ENCODE results near the gene MYL7. TPM values are rescaled to one million over a fixed set of nuclear protein-coding genes. Genes with fewer than 3 reads are reported as not detected.
"Not testable (repeated sequence)": the region's sequence is repeated elsewhere in the genome, so short reads cannot be mapped to it uniquely, and the experiment has no call there.

Gene MYL7
- polyA plus RNA-seq, 4 donors: 0.58 to 1.1 (median 0.81) TPM; not detected in 1

- no peak for DNase-seq (ENCODE audit: low read depth in 4 of 4, low spot score in 2 of 4)
Observed at GRCh38 chr7:44138698-44139097, 2.4 kb downstream of the MYL7 start.

GRCh38 chr7:44136731-44137130, 4.4 kb downstream of the MYL7 start:
- DNase-seq (ENCODE audit: low read depth in 4 of 4, low spot score in 2 of 4): no peak

- no peak for DNase-seq (ENCODE audit: low read depth in 4 of 4, low spot score in 2 of 4)
Observed at GRCh38 chr7:44134943-44135628, 6.0 kb downstream of the MYL7 start.

GRCh38 chr7:44133295-44133694, 7.8 kb downstream of the MYL7 start:
- no peak for DNase-seq (ENCODE audit: low read depth in 4 of 4, low spot score in 2 of 4)

- DNase-seq (ENCODE audit: low read depth in 4 of 4, low spot score in 2 of 4): no peak
Observed at GRCh38 chr7:44132039-44132438, 9.1 kb downstream of the MYL7 start.

- no peak for DNase-seq (ENCODE audit: low read depth in 4 of 4, low spot score in 2 of 4)
Observed at GRCh38 chr7:44131173-44132029, 9.7 kb downstream of the MYL7 start.

- DNase-seq (ENCODE audit: low read depth in 4 of 4, low spot score in 2 of 4): no peak
Observed at GRCh38 chr7:44128721-44129582, 12.2 kb downstream of the MYL7 start.

- no peak for DNase-seq (ENCODE audit: low read depth in 4 of 4, low spot score in 2 of 4)
Observed at GRCh38 chr7:44127161-44127560, 14.0 kb downstream of the MYL7 start.

- DNase-seq (ENCODE audit: low read depth in 4 of 4, low spot score in 2 of 4): not testable (repeated sequence)
Observed at GRCh38 chr7:44126574-44126973, 14.6 kb downstream of the MYL7 start.

GRCh38 chr7:44124822-44125202, 16.3 kb downstream of the MYL7 start:
- no peak for DNase-seq (ENCODE audit: low read depth in 4 of 4, low spot score in 2 of 4)

GRCh38 chr7:44123190-44124003, 17.7 kb downstream of the MYL7 start, which contains the start of gene POLD2:
TSS of gene POLD2 (minus strand) at chr7:44123548. CDS start at chr7:44122053, 1,495 bp downstream.
- peak; percentile 79 to 95 (median 92) for DNase-seq (ENCODE audit: low read depth in 4 of 4, low spot score in 2 of 4)

- DNase-seq (ENCODE audit: low read depth in 4 of 4, low spot score in 2 of 4): no peak
Observed at GRCh38 chr7:44122529-44122928, 18.6 kb downstream of the MYL7 start.

- no peak for DNase-seq (ENCODE audit: low read depth in 4 of 4, low spot score in 2 of 4)
Observed at GRCh38 chr7:44121761-44122420, 19.2 kb downstream of the MYL7 start.

- DNase-seq (ENCODE audit: low read depth in 4 of 4, low spot score in 2 of 4): no peak
Observed at GRCh38 chr7:44120395-44120794, 20.7 kb downstream of the MYL7 start.

- DNase-seq (ENCODE audit: low read depth in 4 of 4, low spot score in 2 of 4): no peak
Observed at GRCh38 chr7:44119829-44120380, 21.2 kb downstream of the MYL7 start.

GRCh38 chr7:44117801-44118429, 23.2 kb downstream of the MYL7 start:
- DNase-seq (ENCODE audit: low read depth in 4 of 4, low spot score in 2 of 4): no peak

- DNase-seq (ENCODE audit: low read depth in 4 of 4, low spot score in 2 of 4): no peak
Observed at GRCh38 chr7:44116789-44117666, 24.1 kb downstream of the MYL7 start.

Data from left renal cortex interstitium (tissue), 4 donors.